H7 (cell line): ENCODE data around the gene SDK1. TPM values are rescaled to one million over a fixed set of nuclear protein-coding genes. Genes with fewer than 3 reads are reported as not detected.

Source experiments
- DNase-seq: peaks from one replicate; pipeline ENCODE4 v3.0.0; 2012
- H3K27me3 ChIP-seq: 2 replicates; pipeline ENCODE4 v1.6.0; 2011; ENCODE audit warnings: mild to moderate bottlenecking, low read length; ENCODE audit not compliant: control insufficient read depth, insufficient read depth
- H3K36me3 ChIP-seq: replicated peaks from 2 replicates; pipeline ENCODE4 v1.5.1; 2011; ENCODE audit warnings: low read length; ENCODE audit not compliant: control insufficient read depth, insufficient read depth
- H3K4me3 ChIP-seq: 2 replicates; pipeline ENCODE4 v1.5.1; 2011; ENCODE audit warnings: low read depth, mild to moderate bottlenecking, control low read depth, low read length, moderate library complexity; ENCODE audit not compliant: insufficient read depth
- total RNA-seq: library from RNA; depleted of rRNA; stranded (reverse); fragments of >200 nt; shearing (Covaris generic); gene quantifications from 2 replicates; pipeline ENCODE4 v1.2.3, GENCODE V29; 2014

The SDK1 gene
- total RNA-seq, 1 experiment from 2014 or later: 2.4 TPM

- Histone ChIP-seq H3K36me3 (no peaks in the 10 kb centered on the region), H3K4me3 (no peak overlapping the region), H3K27me3 (no peaks in the 10 kb centered on the region)
- DNase-seq: peak; percentile 84
Measured at GRCh38 chr7:4136036-4136435, 835.0 kb downstream of the SDK1 start.

- no peak overlapping the region for H3K4me3 ChIP-seq
- H3K36me3 ChIP-seq: no peaks in the 10 kb centered on the region
- H3K27me3 ChIP-seq: no peaks in the 10 kb centered on the region
- DNase-seq: peak; percentile 80
Measured at GRCh38 chr7:4136501-4137110, 835.6 kb downstream of the SDK1 start.

GRCh38 chr7:4137552-4137951, 836.5 kb downstream of the SDK1 start:
- Histone ChIP-seq H3K4me3 (no peak overlapping the region), H3K36me3 (no peaks in the 10 kb centered on the region), H3K27me3 (no peaks in the 10 kb centered on the region)
- DNase-seq: no peak

- H3K27me3 ChIP-seq: no peaks in the 10 kb centered on the region
- no peaks in the 10 kb centered on the region for H3K36me3 ChIP-seq
- H3K4me3 ChIP-seq: no peak overlapping the region
- DNase-seq: no peak
Measured at GRCh38 chr7:4138866-4139265, 837.8 kb downstream of the SDK1 start.

- Histone ChIP-seq H3K36me3 (no peaks in the 10 kb centered on the region), H3K4me3 (no peak overlapping the region), H3K27me3 (peaks cover 2% of the 10 kb centered on the region; the same call in 1 of the 2 replicates)
- peak; percentile 56 for DNase-seq
Measured at GRCh38 chr7:4139656-4140625, 838.9 kb downstream of the SDK1 start.

GRCh38 chr7:4140933-4141332, 839.9 kb downstream of the SDK1 start:
- DNase-seq: no peak
- Histone ChIP-seq H3K36me3 (no peaks in the 10 kb centered on the region), H3K27me3 (peaks cover 2% of the 10 kb centered on the region; the same call in 1 of the 2 replicates)

GRCh38 chr7:4143006-4143405, 842.0 kb downstream of the SDK1 start:
- no peaks in the 10 kb centered on the region for H3K36me3 ChIP-seq
- H3K27me3 ChIP-seq: peaks cover 2% of the 10 kb centered on the region; the same call in 1 of the 2 replicates
- DNase-seq: no peak
- H3K4me3 ChIP-seq: no peak overlapping the region

More at GRCh38 chr7:4140933-4141332, 839.9 kb downstream of the SDK1 start:
- no peak overlapping the region for H3K4me3 ChIP-seq

GRCh38 chr7:4143511-4144171, 842.6 kb downstream of the SDK1 start:
- peaks cover 2% of the 10 kb centered on the region; the same call in 1 of the 2 replicates for H3K27me3 ChIP-seq
- no peak for DNase-seq
- no peaks in the 10 kb centered on the region for H3K36me3 ChIP-seq
- H3K4me3 ChIP-seq: no peak overlapping the region

- H3K4me3 ChIP-seq: no peak overlapping the region; the same call in 1 of the 2 replicates
- no peaks in the 10 kb centered on the region for H3K36me3 ChIP-seq
- DNase-seq: peak; percentile 74
- H3K27me3 ChIP-seq: peaks cover 2% of the 10 kb centered on the region; the same call in 1 of the 2 replicates
Measured at GRCh38 chr7:4144172-4144701, 843.2 kb downstream of the SDK1 start.

- H3K4me3 ChIP-seq: peak overlapping the region; percentile 6; the same call in 1 of the 2 replicates
- DNase-seq: peak; percentile 89
- H3K27me3 ChIP-seq: peaks cover 2% of the 10 kb centered on the region; the same call in 1 of the 2 replicates
- H3K36me3 ChIP-seq: no peaks in the 10 kb centered on the region
Measured at GRCh38 chr7:4144811-4145510, 843.9 kb downstream of the SDK1 start.

- Histone ChIP-seq H3K27me3 (peaks cover 2% of the 10 kb centered on the region; the same call in 1 of the 2 replicates), H3K4me3 (no peak overlapping the region), H3K36me3 (no peaks in the 10 kb centered on the region)
- no peak for DNase-seq
Measured at GRCh38 chr7:4145576-4145975, 844.5 kb downstream of the SDK1 start.

- Histone ChIP-seq H3K36me3 (no peaks in the 10 kb centered on the region), H3K27me3 (peaks cover 2% of the 10 kb centered on the region; the same call in 1 of the 2 replicates), H3K4me3 (no peak overlapping the region)
- peak; percentile 72 for DNase-seq
Measured at GRCh38 chr7:4147926-4148620, 847.0 kb downstream of the SDK1 start.

GRCh38 chr7:4149236-4149635, 848.2 kb downstream of the SDK1 start:
- DNase-seq: peak; percentile 41
- no peaks in the 10 kb centered on the region for H3K36me3 ChIP-seq
- H3K27me3 ChIP-seq: peaks cover 2% of the 10 kb centered on the region; the same call in 1 of the 2 replicates
- H3K4me3 ChIP-seq: no peak overlapping the region
